ENCODE results near the gene IFNAR1. TPM values are rescaled to one million over a fixed set of nuclear protein-coding genes. Genes with fewer than 3 reads are reported as not detected.

IFNAR1 gene
- total and polyA plus RNA-seq, 9 of the 15 experiments (the other 6 are each of a cell fraction or from before 2014, with no cell fraction given): 8.6 to 31.8 (median 14.8) TPM

DNA sequence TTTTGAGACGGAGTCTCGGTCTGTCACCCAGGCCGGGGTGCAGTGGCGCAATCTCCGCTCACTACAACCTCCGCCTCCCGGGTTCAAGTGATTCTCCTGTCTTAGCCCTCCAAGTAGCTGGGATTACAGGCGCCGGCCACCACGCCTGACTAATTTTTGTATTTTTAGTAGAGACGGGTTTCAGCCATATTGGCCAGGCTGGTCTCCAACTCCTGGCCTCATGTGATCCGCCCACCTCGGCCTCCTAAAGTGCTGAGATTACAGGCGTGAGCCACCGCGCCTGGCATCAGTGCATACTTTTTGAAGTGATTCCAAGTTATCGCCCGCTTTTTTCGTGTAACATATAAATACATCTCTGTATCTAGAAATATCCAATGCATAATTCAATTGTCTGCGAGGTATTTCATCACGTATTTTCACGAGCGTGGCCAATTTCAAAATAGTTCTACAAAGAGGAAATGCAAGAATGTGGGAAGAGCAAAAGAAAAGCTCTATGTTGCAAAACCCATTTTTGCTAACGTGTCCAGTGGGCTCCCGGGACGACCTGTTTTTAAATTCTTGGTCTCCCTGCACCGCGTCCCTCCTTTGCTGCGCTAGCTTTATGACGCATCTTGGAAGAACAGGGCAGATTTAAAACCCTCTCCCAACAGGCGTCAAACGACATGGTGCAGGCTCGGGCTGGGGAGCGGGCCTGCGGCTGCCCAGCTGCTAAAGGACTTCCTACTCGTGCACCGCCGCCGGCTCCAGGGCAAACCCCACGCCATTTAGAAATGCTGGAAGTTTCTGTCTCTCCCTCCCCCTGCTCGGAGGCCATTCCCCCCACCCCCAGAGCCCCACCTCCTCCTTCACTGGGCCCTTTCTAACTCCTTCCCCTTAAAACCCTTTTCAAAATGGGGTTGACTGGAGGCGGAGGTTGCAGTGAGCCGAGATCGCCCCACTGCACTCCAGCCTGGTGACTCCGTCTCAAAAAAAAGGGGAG, 77.5 kb downstream of the IFNAR1 start (continued):
- TF ChIP-seq, protein P1, sequence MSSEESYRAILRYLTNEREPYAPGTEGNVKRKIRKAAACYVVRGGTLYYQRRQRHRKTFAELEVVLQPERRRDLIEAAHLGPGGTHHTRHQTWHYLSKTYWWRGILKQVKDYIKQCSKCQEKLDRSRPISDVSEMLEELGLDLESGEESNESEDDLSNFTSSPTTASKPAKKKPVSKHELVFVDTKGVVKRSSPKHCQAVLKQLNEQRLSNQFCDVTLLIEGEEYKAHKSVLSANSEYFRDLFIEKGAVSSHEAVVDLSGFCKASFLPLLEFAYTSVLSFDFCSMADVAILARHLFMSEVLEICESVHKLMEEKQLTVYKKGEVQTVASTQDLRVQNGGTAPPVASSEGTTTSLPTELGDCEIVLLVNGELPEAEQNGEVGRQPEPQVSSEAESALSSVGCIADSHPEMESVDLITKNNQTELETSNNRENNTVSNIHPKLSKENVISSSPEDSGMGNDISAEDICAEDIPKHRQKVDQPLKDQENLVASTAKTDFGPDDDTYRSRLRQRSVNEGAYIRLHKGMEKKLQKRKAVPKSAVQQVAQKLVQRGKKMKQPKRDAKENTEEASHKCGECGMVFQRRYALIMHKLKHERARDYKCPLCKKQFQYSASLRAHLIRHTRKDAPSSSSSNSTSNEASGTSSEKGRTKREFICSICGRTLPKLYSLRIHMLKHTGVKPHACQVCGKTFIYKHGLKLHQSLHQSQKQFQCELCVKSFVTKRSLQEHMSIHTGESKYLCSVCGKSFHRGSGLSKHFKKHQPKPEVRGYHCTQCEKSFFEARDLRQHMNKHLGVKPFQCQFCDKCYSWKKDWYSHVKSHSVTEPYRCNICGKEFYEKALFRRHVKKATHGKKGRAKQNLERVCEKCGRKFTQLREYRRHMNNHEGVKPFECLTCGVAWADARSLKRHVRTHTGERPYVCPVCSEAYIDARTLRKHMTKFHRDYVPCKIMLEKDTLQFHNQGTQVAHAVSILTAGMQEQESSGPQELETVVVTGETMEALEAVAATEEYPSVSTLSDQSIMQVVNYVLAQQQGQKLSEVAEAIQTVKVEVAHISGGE (CRISPR knock-in tag; IDR thresholded peaks at IDR 0.05): 0 out of 6 replicates have a peak, but pooled peaks of 1 of the 3 experiments have one; percentile 36
- TF ChIP-seq NONO (IDR thresholded peaks at IDR 0.05; ENCODE audit: low read depth in 2 of 2, low read length in 1 of 2) (no peak), MCM5 (IDR thresholded peaks at IDR 0.05; ENCODE audit: low read depth) (no peak), SMARCB1 (IDR thresholded peaks at IDR 0.05; ENCODE audit: insufficient read length, low read depth) (no peak), SRSF7 (optimal IDR thresholded peaks at IDR 0.05; ENCODE audit: low read depth, low read length) (no peak), MYNN (IDR thresholded peaks at IDR 0.05) (no peak), MYNN (CRISPR knock-in tag; IDR thresholded peaks at IDR 0.05) (no peak), HEY1 (CRISPR knock-in tag; IDR thresholded peaks at IDR 0.05; ENCODE audit: borderline replicate concordance) (no peak), TBP (optimal IDR thresholded peaks at IDR 0.05; ENCODE audit: low read depth, low read length) (no peak), EGR1 (conservative IDR thresholded peaks at IDR 0.05) (peak; percentile 46; the same call in 1 of the 2 replicates), PURB (CRISPR knock-in tag; IDR thresholded peaks at IDR 0.05; ENCODE audit: low read depth) (no peak), ZNF717 (CRISPR knock-in tag; IDR thresholded peaks at IDR 0.05) (no peak), GATAD2B (IDR thresholded peaks at IDR 0.05; ENCODE audit: borderline replicate concordance) (no peak), SRSF3 (IDR thresholded peaks at IDR 0.05; ENCODE audit: insufficient read depth, low read length) (no peak), ZEB2 (IDR thresholded peaks at IDR 0.05) (no peak), ZBTB17 (CRISPR knock-in tag; IDR thresholded peaks at IDR 0.05) (no peak), KHSRP (IDR thresholded peaks at IDR 0.05) (no peak), NCOA4 (IDR thresholded peaks at IDR 0.05; ENCODE audit: partially characterized antibody) (no peak)
- TF ChIP-seq, protein P2, sequence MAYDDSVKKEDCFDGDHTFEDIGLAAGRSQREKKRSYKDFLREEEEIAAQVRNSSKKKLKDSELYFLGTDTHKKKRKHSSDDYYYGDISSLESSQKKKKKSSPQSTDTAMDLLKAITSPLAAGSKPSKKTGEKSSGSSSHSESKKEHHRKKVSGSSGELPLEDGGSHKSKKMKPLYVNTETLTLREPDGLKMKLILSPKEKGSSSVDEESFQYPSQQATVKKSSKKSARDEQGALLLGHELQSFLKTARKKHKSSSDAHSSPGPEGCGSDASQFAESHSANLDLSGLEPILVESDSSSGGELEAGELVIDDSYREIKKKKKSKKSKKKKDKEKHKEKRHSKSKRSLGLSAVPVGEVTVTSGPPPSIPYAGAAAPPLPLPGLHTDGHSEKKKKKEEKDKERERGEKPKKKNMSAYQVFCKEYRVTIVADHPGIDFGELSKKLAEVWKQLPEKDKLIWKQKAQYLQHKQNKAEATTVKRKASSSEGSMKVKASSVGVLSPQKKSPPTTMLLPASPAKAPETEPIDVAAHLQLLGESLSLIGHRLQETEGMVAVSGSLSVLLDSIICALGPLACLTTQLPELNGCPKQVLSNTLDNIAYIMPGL (CRISPR knock-in tag; IDR thresholded peaks at IDR 0.05): no peak
- TF ChIP-seq, protein P3, sequence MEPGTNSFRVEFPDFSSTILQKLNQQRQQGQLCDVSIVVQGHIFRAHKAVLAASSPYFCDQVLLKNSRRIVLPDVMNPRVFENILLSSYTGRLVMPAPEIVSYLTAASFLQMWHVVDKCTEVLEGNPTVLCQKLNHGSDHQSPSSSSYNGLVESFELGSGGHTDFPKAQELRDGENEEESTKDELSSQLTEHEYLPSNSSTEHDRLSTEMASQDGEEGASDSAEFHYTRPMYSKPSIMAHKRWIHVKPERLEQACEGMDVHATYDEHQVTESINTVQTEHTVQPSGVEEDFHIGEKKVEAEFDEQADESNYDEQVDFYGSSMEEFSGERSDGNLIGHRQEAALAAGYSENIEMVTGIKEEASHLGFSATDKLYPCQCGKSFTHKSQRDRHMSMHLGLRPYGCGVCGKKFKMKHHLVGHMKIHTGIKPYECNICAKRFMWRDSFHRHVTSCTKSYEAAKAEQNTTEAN (CRISPR knock-in tag; IDR thresholded peaks at IDR 0.05): no peak
- TF ChIP-seq, protein P4, sequence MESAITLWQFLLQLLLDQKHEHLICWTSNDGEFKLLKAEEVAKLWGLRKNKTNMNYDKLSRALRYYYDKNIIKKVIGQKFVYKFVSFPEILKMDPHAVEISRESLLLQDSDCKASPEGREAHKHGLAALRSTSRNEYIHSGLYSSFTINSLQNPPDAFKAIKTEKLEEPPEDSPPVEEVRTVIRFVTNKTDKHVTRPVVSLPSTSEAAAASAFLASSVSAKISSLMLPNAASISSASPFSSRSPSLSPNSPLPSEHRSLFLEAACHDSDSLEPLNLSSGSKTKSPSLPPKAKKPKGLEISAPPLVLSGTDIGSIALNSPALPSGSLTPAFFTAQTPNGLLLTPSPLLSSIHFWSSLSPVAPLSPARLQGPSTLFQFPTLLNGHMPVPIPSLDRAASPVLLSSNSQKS (CRISPR knock-in tag; IDR thresholded peaks at IDR 0.05): no peak
